Lung (tissue), 12 donors: ENCODE results near the gene OR52E5. TPM values are rescaled to one million over a fixed set of nuclear protein-coding genes. Genes with fewer than 3 reads are reported as not detected.
A peak's percentile ranks its signal among the peaks of the same experiment; 100 is the strongest.

ENCODE experiments used
- ATAC-seq: fragments of 200-7000 bp; cut with Tn5 transposase; one replicate; pipeline ENCODE4 v1.9.1; 2020; ENCODE audit warnings: moderate number of reproducible peaks; ENCODE audit not compliant: insufficient read depth, low FRiP score
- DNase-seq, 3 donors: peaks; one replicate each; pipeline ENCODE4 v3.0.0-alpha.2; 2013 to 2017
- H3K27ac ChIP-seq, 2 donors: one replicate each; pipeline ENCODE4 v1.5.1; 2013; ENCODE audit warnings: mild to moderate bottlenecking in 2 of 2, moderate library complexity in 2 of 2, control low read depth in 1 of 2, inconsistent platforms in 1 of 2, low read depth in 1 of 2, low read length in 1 of 2
- H3K27me3 ChIP-seq, 3 donors: one replicate each; pipeline ENCODE4 v1.5.1; 2013; ENCODE audit warnings: low read length in 2 of 3; ENCODE audit not compliant: control insufficient read depth in 3 of 3, insufficient read depth in 3 of 3
- H3K36me3 ChIP-seq, 4 donors: one replicate each; pipeline ENCODE4 v1.5.1; 2013; ENCODE audit warnings: low read length in 4 of 4, mild to moderate bottlenecking in 1 of 4, moderate library complexity in 1 of 4; ENCODE audit not compliant: control insufficient read depth in 4 of 4, insufficient read depth in 4 of 4
- H3K4me1 ChIP-seq, 5 donors: one replicate each; pipeline ENCODE4 v1.5.1; 2013; ENCODE audit warnings: low read length in 5 of 5, mild to moderate bottlenecking in 2 of 5, moderate library complexity in 1 of 5; ENCODE audit not compliant: control insufficient read depth in 5 of 5, insufficient read depth in 5 of 5
- H3K4me3 ChIP-seq: one replicate; pipeline ENCODE4 v1.5.1; 2013; ENCODE audit warnings: mild to moderate bottlenecking, control low read depth, moderate library complexity
- H3K9ac ChIP-seq, 2 donors: one replicate each; pipeline ENCODE4 v1.5.1; 2013; ENCODE audit warnings: low read length in 2 of 2, control low read depth in 1 of 2; ENCODE audit not compliant: insufficient read depth in 1 of 2
- H3K9me3 ChIP-seq, 4 donors: one replicate each; pipeline ENCODE4 v1.5.1; 2013; ENCODE audit warnings: low read length in 3 of 4, mild to moderate bottlenecking in 1 of 4, moderate library complexity in 1 of 4; ENCODE audit not compliant: control insufficient read depth in 4 of 4, insufficient read depth in 3 of 4
- WGBS, 2 donors: extraction: QIAGEN DNeasy Blood & Tissue Kit; methylation state at CpG; one replicate each; pipeline ENCODE4 v1.1.7; 2013; 5-methylcytosine and 5-hydroxymethylcytosine counted together
- polyA plus RNA-seq, 2 donors: library from polyadenylated mRNA; stranded (reverse); fragments of 200-250 nt; gene quantifications; one replicate each; pipeline ENCODE4 v1.2.1, GENCODE V29; 2013
- total RNA-seq, 2 donors: library from RNA; depleted of rRNA in 1 of 2; stranded (reverse); fragments of >200 nt in 1 of 2; gene quantifications; one replicate each; pipeline ENCODE4 v1.2.1, GENCODE V29; 2014 to 2021
- TF ChIP-seq, protein P1 (sequence below): IDR thresholded peaks from 2 replicates; pipeline ENCODE4 v1.5.1; 2012; ENCODE audit warnings: mild to moderate bottlenecking; ENCODE audit errors: control extremely low read depth, extremely low read depth
- donor health status: control.
- donor health status: control.
- donor health status: Bipolar disorder and iron deficiency.
- donor health status: healthy.
- donor health status: DM: yes; HTN: yes; CAD: no.

The OR52E5 gene
- total and polyA plus RNA-seq, 4 donors, result not detected

DNA sequence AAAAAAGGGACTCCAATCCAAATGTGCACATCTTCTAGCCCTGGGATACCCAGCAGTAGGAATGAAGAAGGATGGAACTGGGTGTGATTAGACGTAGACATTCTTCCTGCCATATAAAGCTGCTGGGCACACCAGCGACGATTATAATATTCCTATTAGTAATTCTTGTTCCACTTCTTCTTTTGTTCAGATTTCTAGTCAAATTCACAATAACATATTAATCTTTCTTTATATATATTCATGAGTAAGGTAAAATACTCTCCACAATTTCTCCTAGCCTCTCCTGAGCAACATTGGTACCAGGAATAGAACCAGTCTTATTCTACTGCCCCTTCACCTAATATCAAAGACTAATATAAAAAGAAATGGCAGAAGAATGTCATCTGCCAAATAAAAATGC is 35.4 kb upstream of the OR52E5 start, which contains the start of gene OR52E8:
TSS of gene OR52E8 (minus strand) at position 101 of the 400 bp plus-strand sequence. CDS start at position 101, 0 bp downstream.
- 94 to 97% methylated on average over 3 of the region's 3 CpGs for WGBS, 2 donors
- TF ChIP-seq, protein P1, sequence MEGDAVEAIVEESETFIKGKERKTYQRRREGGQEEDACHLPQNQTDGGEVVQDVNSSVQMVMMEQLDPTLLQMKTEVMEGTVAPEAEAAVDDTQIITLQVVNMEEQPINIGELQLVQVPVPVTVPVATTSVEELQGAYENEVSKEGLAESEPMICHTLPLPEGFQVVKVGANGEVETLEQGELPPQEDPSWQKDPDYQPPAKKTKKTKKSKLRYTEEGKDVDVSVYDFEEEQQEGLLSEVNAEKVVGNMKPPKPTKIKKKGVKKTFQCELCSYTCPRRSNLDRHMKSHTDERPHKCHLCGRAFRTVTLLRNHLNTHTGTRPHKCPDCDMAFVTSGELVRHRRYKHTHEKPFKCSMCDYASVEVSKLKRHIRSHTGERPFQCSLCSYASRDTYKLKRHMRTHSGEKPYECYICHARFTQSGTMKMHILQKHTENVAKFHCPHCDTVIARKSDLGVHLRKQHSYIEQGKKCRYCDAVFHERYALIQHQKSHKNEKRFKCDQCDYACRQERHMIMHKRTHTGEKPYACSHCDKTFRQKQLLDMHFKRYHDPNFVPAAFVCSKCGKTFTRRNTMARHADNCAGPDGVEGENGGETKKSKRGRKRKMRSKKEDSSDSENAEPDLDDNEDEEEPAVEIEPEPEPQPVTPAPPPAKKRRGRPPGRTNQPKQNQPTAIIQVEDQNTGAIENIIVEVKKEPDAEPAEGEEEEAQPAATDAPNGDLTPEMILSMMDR, result no peak

GRCh38 chr11:5865826-5866225 is 27.2 kb upstream of the OR52E5 start:
- TF ChIP-seq, protein P1, result no peak
- ATAC-seq (no peak), DNase-seq (no peak)
- Histone ChIP-seq H3K36me3 (no peaks in the 10 kb centered on the region), H3K9ac (no peak overlapping the region), H3K4me1 (no peaks in the 10 kb centered on the region), H3K9me3 (peaks cover 0 to 5% (median 0%) of the 10 kb centered on the region in 4 donors), H3K4me3 (no peak overlapping the region), H3K27me3 (no peaks in the 10 kb centered on the region), H3K27ac (no peak overlapping the region)
- WGBS, 2 donors, result 88 to 93% methylated on average over 2 of the region's 2 CpGs

More for the DNA sequence above, 35.4 kb upstream of the OR52E5 start, which contains the start of gene OR52E8:
- Histone ChIP-seq H3K36me3 (no peaks in the 10 kb centered on the region), H3K4me1 (no peaks in the 10 kb centered on the region), H3K9me3 (no peaks in the 10 kb centered on the region), H3K9ac (no peak within 1 kb of the TSS), H3K4me3 (no peak within 1 kb of the TSS), H3K27ac (no peak within 1 kb of the TSS), H3K27me3 (no peaks in the 10 kb centered on the region)
- no peak for DNase-seq
- ATAC-seq, result no peak

GRCh38 chr11:5878564-5878963 is 14.4 kb upstream of the OR52E5 start:
- no peaks in the 10 kb centered on the region for H3K4me1 ChIP-seq
- ATAC-seq (no peak), DNase-seq (peak in 1 of 3 donors; percentile 11)
- WGBS, 2 donors, result 75 to 80% methylated on average over 2 of the region's 2 CpGs
- no peaks in the 10 kb centered on the region for H3K36me3 ChIP-seq
- no peak overlapping the region for H3K27ac ChIP-seq
- H3K4me3 ChIP-seq, result no peak overlapping the region
- no peak overlapping the region for H3K9ac ChIP-seq
- no peaks in the 10 kb centered on the region for H3K27me3 ChIP-seq
- H3K9me3 ChIP-seq, result no peaks in the 10 kb centered on the region
- TF ChIP-seq, protein P1, result no peak

- WGBS, 2 donors, result 78 to 81% methylated on average over 4 of the region's 4 CpGs
- Histone ChIP-seq H3K4me1 (no peaks in the 10 kb centered on the region), H3K4me3 (no peak within 1 kb of the TSS), H3K27me3 (no peaks in the 10 kb centered on the region), H3K27ac (no peak within 1 kb of the TSS), H3K9ac (no peak within 1 kb of the TSS), H3K9me3 (no peaks in the 10 kb centered on the region), H3K36me3 (no peaks in the 10 kb centered on the region)
- TF ChIP-seq, protein P1, result no peak
- no peak for DNase-seq
- no peak for ATAC-seq
Measured at GRCh38 chr11:5880329-5880728, 12.7 kb upstream of the OR52E5 start, which contains the start of gene OR52E4. OR52E4 (plus strand) TSS chr11:5880629; CDS start chr11:5884293, 3,664 bp downstream.
